ENCODE data around the gene CUEDC1.

DNA sequence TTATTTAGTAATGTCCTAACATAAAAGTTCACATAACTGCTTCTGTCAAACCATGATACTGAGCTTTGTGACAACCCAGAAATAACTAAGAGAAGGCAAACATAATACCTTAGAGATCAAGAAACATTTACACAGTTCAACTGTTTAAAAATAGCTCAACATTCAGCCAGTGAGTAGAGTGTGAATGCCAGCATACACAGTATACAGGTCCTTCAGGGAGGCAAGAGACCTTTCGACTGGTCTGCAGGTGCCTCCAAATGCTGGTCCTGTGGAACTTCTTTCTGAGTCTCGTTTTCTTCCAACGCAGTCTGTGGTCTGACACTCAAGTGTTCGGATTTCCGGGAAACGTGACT is 115.7 kb downstream of the CUEDC1 start:
- no peak for TF ChIP-seq CTCF (IDR thresholded peaks at IDR 0.05)
- no peak for TF ChIP-seq EZH2 (IDR thresholded peaks at IDR 0.05; ENCODE audit: borderline replicate concordance, insufficient read depth, low read depth, low read length, poor library complexity, severe bottlenecking)

Data from B cell (primary cell).